Ovary (tissue), 9 donors: Measurements from ENCODE around the gene ACR. TPM values are rescaled to one million over a fixed set of nuclear protein-coding genes. Genes with fewer than 3 reads are reported as not detected.

Source experiments
- polyA plus RNA-seq, 2 donors: library from polyadenylated mRNA; stranded (reverse); fragments of 200-250 nt in 1 of 2; fragments of 350-450 nt in 1 of 2; fragmentation: Illumina TruSeq in 1 of 2; extraction: RNeasy Lipid Tissue Mini Kit (QIAGEN cat#74804) in 1 of 2; gene quantifications; one replicate each; pipeline ENCODE4 v1.2.3, GENCODE V29; 2013 to 2014
- small RNA-seq: library from RNA; depleted of rRNA; stranded (forward); fragments of <200 nt; gene quantifications from one replicate; pipeline ENCODE3, GENCODE V24; 2016
- total RNA-seq, 7 donors: library from RNA; depleted of rRNA in 2 of 7; stranded (reverse); fragments of >200 nt in 2 of 7; fragmentation: NEBNext Ultra II Directional in 3 of 7; extraction: Animal tissue kit (Norgen Biotek cat#: 25700) in 3 of 7; gene quantifications; one replicate each; pipeline versions ENCODE4 v1.1.0 to v1.2.4, GENCODE V29; 2016 to 2023
- donor health status: DM: no; HTN: no; CAD: no; lungs with moderate emphysema.
- donor health status: DM: no; HTN: no; CAD: no.
- donor health status: Bipolar disorder and iron deficiency.
- donor health status: DM: yes; HTN: yes; CAD: no.
- donor health status: DM: no; HTN: no; CAD: no.
- donor health status: DM: yes; HTN: yes; CAD: no.

ACR gene
- total and polyA plus RNA-seq, 9 donors = 0.25 to 1.3 (median 0.33) TPM; not detected in 4

Small RNA genes within 50 kb of the gene (small RNA-seq; reads per million reads assigned to genes)
- gene RNU6-409P = not detected

Other genes with a start within 250 kb of the ACR start
- 10 to 100 TPM; 43.6 to 76.6 (median 60.9) TPM for gene LMF2, start 230.5 kb upstream of the ACR start, total RNA-seq
- gene LMF2, start 230.5 kb upstream of the ACR start, polyA plus RNA-seq = 10 to 100 TPM in 1 of 2 donors, 1 to 10 TPM in 1; 1.5 to 52.3 TPM
- gene NCAPH2, start 230.0 kb upstream of the ACR start, total RNA-seq = 10 to 100 TPM; 37.1 to 61.5 (median 53.7) TPM
- gene NCAPH2, start 230.0 kb upstream of the ACR start, polyA plus RNA-seq = 10 to 100 TPM; 11.5 to 49.0 TPM
- gene SCO2, start 212.6 kb upstream of the ACR start, total RNA-seq = 1 to 10 TPM in 2 of 7 donors, under 1 TPM in 2, not detected in 3; 0.73 to 5.1 (median 2.6) TPM
- under 1 TPM in 1 of 2 donors, not detected in 1; 0.75 TPM for gene SCO2, start 212.6 kb upstream of the ACR start, polyA plus RNA-seq
- 10 to 100 TPM in 5 of 7 donors, 1 to 10 TPM in 2; 6.6 to 72.4 (median 15.9) TPM for gene TYMP, start 208.2 kb upstream of the ACR start, total RNA-seq
- 1 to 10 TPM; 2.7 to 8.4 TPM for gene TYMP, start 208.2 kb upstream of the ACR start, polyA plus RNA-seq
- under 1 TPM in 5 of 7 donors, not detected in 2; 0.10 to 0.12 (median 0.10) TPM for gene KLHDC7B, start 192.3 kb upstream of the ACR start, total RNA-seq
- gene KLHDC7B, start 192.3 kb upstream of the ACR start, polyA plus RNA-seq = under 1 TPM; 0.04 to 0.13 TPM
- not detected for gene SYCE3, start 175.3 kb upstream of the ACR start, total RNA-seq
- not detected for gene SYCE3, start 175.3 kb upstream of the ACR start, polyA plus RNA-seq
- gene CPT1B, start 159.8 kb upstream of the ACR start, total RNA-seq = 10 to 100 TPM in 1 of 7 donors, 1 to 10 TPM in 6; 3.6 to 10.6 (median 5.2) TPM
- gene CPT1B, start 159.8 kb upstream of the ACR start, polyA plus RNA-seq = 1 to 10 TPM; 2.5 to 4.2 TPM
- 10 to 100 TPM; 34.9 to 73.2 (median 48.8) TPM for gene CHKB, start 155.4 kb upstream of the ACR start, total RNA-seq
- 10 to 100 TPM; 42.2 to 44.2 TPM for gene CHKB, start 155.4 kb upstream of the ACR start, polyA plus RNA-seq
- 10 to 100 TPM in 4 of 7 donors, 1 to 10 TPM in 3; 5.0 to 28.4 (median 13.2) TPM for gene MAPK8IP2, start 137.4 kb upstream of the ACR start, total RNA-seq
- gene MAPK8IP2, start 137.4 kb upstream of the ACR start, polyA plus RNA-seq = 1 to 10 TPM; 1.1 to 6.0 TPM
- 10 to 100 TPM; 11.9 to 51.6 (median 19.9) TPM for gene ARSA, start 110.1 kb upstream of the ACR start, total RNA-seq
- gene ARSA, start 110.1 kb upstream of the ACR start, polyA plus RNA-seq = 10 to 100 TPM in 1 of 2 donors, 1 to 10 TPM in 1; 2.1 to 13.1 TPM
- gene SHANK3, start 65.4 kb upstream of the ACR start, total RNA-seq = 10 to 100 TPM in 2 of 7 donors, 1 to 10 TPM in 5; 2.6 to 23.2 (median 6.2) TPM
- 1 to 10 TPM; 2.7 to 9.8 TPM for gene SHANK3, start 65.4 kb upstream of the ACR start, polyA plus RNA-seq
- 10 to 100 TPM; 15.6 to 50.8 (median 28.4) TPM for gene RABL2B, start 45.4 kb downstream of the ACR start, total RNA-seq
- gene RABL2B, start 45.4 kb downstream of the ACR start, polyA plus RNA-seq = 10 to 100 TPM; 20.1 to 37.2 TPM